A673 (cell line): ENCODE results near the gene DNM1.

ENCODE experiments used
- EZH2 ChIP-seq: fragments of 200-600 bp; sonication (generic); IDR thresholded peaks from 2 replicates; pipeline ENCODE4 v1.6.1; 2017; ENCODE audit warnings: borderline replicate concordance, low read depth, mild to moderate bottlenecking, mixed read lengths, antibody characterized with exemption, low read length; ENCODE audit not compliant: poor library complexity, severe bottlenecking
- TF ChIP-seq, protein P1 (sequence below): fragments of 300-800, 200-600 bp; sonication (generic); conservative IDR thresholded peaks from 2 replicates; pipeline ENCODE4 v1.5.1; 2017; ENCODE audit warnings: low read depth, mild to moderate bottlenecking, antibody characterized with exemption, low read length, moderate library complexity, mixed read lengths

DNA sequence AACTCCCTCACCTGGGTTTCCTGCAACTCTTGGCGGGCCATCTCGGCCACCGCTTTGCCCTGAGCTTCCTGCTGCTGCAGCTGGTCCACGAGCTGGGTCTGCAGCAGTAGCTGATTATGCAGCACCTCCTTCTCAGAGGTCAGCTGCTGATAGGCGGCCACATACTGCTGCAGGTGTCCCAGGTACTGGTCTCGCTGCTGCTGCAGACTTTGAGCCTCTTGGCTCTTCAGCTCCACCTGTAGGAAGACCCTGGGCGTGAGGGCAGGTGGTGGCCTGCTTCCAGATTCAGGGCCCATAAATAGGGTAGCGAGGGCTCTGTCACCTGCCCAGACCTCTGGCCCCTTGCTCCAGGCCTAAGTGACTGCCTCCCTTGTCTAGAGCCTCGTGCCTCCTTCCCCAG, 56.0 kb downstream of the DNM1 start:
- TF ChIP-seq, protein P1, sequence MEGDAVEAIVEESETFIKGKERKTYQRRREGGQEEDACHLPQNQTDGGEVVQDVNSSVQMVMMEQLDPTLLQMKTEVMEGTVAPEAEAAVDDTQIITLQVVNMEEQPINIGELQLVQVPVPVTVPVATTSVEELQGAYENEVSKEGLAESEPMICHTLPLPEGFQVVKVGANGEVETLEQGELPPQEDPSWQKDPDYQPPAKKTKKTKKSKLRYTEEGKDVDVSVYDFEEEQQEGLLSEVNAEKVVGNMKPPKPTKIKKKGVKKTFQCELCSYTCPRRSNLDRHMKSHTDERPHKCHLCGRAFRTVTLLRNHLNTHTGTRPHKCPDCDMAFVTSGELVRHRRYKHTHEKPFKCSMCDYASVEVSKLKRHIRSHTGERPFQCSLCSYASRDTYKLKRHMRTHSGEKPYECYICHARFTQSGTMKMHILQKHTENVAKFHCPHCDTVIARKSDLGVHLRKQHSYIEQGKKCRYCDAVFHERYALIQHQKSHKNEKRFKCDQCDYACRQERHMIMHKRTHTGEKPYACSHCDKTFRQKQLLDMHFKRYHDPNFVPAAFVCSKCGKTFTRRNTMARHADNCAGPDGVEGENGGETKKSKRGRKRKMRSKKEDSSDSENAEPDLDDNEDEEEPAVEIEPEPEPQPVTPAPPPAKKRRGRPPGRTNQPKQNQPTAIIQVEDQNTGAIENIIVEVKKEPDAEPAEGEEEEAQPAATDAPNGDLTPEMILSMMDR, result no peak
- no peak for TF ChIP-seq EZH2
